T-cell (primary cell): ENCODE data around the gene MPHOSPH9. TPM values are rescaled to one million over a fixed set of nuclear protein-coding genes. Genes with fewer than 3 reads are reported as not detected.
A peak's percentile ranks its signal among the peaks of the same experiment; 100 is the strongest.

Experiments
- ATAC-seq, 4 experiments: fragments of 200-7000 bp in 3 of 4; fragments of 150-1000 bp in 1 of 4; cut with Tn5 transposase; replicated peaks in 1 of 4; 1 replicate in 3 of 4; 2 replicates in 1 of 4; pipeline ENCODE4 v1.10.0; 2021; ENCODE audit warnings: moderate library complexity in 3 of 4, mild to moderate bottlenecking in 2 of 4, moderate number of reproducible peaks in 1 of 4
- CTCF ChIA-PET, 2 donors: fragments of 300-600 bp; sonication (Branson Sonifier 250); formaldehyde crosslinking; loops; one replicate each; lab custom pipeline; 2022; ENCODE audit warnings: antibody characterized with exemption in 2 of 2; lab: Charles Lee
- POLR2A ChIA-PET, 2 donors: fragments of 300-600 bp; sonication (Branson Sonifier 250); formaldehyde crosslinking; loops; one replicate each; lab custom pipeline; 2022; ENCODE audit warnings: antibody characterized with exemption in 2 of 2; lab: Charles Lee
- DNase-seq, 35 experiments: peaks; one replicate each; pipeline versions ENCODE4 v3.0.0 to v3.0.0-alpha.2; 2013 to 2023
- H3K27ac ChIP-seq: one replicate; pipeline ENCODE4 v1.5.1; 2013; ENCODE audit warnings: low read length
- H3K27me3 ChIP-seq, 2 experiments: replicated peaks in 1 of 2; 1 replicate in 1 of 2; 2 replicates in 1 of 2; pipeline versions ENCODE4 v1.6.1 to v1.7.0; 2013; ENCODE audit warnings: low read length in 1 of 2, mixed read lengths in 1 of 2; ENCODE audit not compliant: control insufficient read depth in 2 of 2, insufficient read depth in 2 of 2; ENCODE audit errors: extremely low read depth in 1 of 2
- H3K36me3 ChIP-seq, 2 donors: 1 replicate in 1 of 2; 2 replicates in 1 of 2; pipeline versions ENCODE4 v1.6.1 to v1.7.0; 2013; ENCODE audit warnings: low read length in 1 of 2; ENCODE audit not compliant: control insufficient read depth in 2 of 2, insufficient read depth in 1 of 2; ENCODE audit errors: extremely low read depth in 1 of 2
- H3K4me1 ChIP-seq, 2 experiments: 1 replicate in 1 of 2; 2 replicates in 1 of 2; pipeline versions ENCODE4 v1.6.1 to v1.7.0; 2013; ENCODE audit warnings: low read length in 2 of 2, mixed read lengths in 1 of 2; ENCODE audit not compliant: insufficient read depth in 2 of 2, control insufficient read depth in 1 of 2; ENCODE audit errors: extremely low read depth in 1 of 2
- H3K4me3 ChIP-seq, 2 donors: 1 replicate in 1 of 2; 2 replicates in 1 of 2; pipeline versions ENCODE4 v1.5.1 to v1.7.0; 2013; ENCODE audit warnings: mild to moderate bottlenecking in 2 of 2, low read length in 1 of 2, moderate library complexity in 1 of 2; ENCODE audit not compliant: control insufficient read depth in 1 of 2; ENCODE audit errors: extremely low read depth in 1 of 2
- H3K9me3 ChIP-seq: 2 replicates; pipeline ENCODE4 v1.7.0; 2013
- H3K27ac Mint-ChIP-seq, 2 donors: one replicate each; pipeline ENCODE4 v1.8.0; 2020 to 2021; ENCODE audit warnings: mild to moderate bottlenecking in 2 of 2, mixed read lengths in 2 of 2
- H3K27me3 Mint-ChIP-seq, 2 donors: one replicate each; pipeline ENCODE4 v1.8.0; 2021 to 2022; ENCODE audit warnings: mixed read lengths in 2 of 2
- H3K36me3 Mint-ChIP-seq: one replicate; pipeline ENCODE4 v1.8.0; 2021; ENCODE audit warnings: mixed read lengths
- H3K4me1 Mint-ChIP-seq, 3 donors: one replicate each; pipeline ENCODE4 v1.8.0; 2020 to 2022; ENCODE audit warnings: mixed read lengths in 3 of 3, mild to moderate bottlenecking in 1 of 3
- H3K4me3 Mint-ChIP-seq, 3 donors: one replicate each; pipeline ENCODE4 v1.8.0; 2020 to 2022; ENCODE audit warnings: mild to moderate bottlenecking in 3 of 3, mixed read lengths in 3 of 3, moderate library complexity in 3 of 3
- H3K9me3 Mint-ChIP-seq, 3 donors: one replicate each; pipeline ENCODE4 v1.8.0; 2020 to 2022; ENCODE audit warnings: mixed read lengths in 3 of 3
- WGBS: methylation state at CpG from one replicate; pipeline ENCODE4 v1.1.5; 2013; ENCODE audit warnings: missing lambda C conversion rate; ENCODE audit not compliant: insufficient coverage; 5-methylcytosine and 5-hydroxymethylcytosine counted together
- total RNA-seq, 35 experiments: library from RNA in 6 of 35; stranded (reverse) in 6 of 35; fragments of 120-200 nt in 1 of 35; gene quantifications; one replicate each; pipeline versions ENCODE4 v1.2.1 to v1.2.4 and lab custom pipeline; 2013 to 2026

MPHOSPH9 gene
- total RNA-seq, 5 donors from 2014 or later (not counting 1 experiment from before 2014, with no cell fraction given) = 48.5 to 105 (median 56.3) TPM

- CTCF ChIA-PET = interaction anchor here (0.6 to 1.3 kb wide), 4 partner anchors 10 to 735 kb away, joined by 3 to 6 read pairs (median 4); no protein-coding TSS in a partner anchor
- no peaks in the 10 kb centered on the region for H3K4me1 ChIP-seq
- H3K9me3 Mint-ChIP-seq = no peaks in the 10 kb centered on the region
- H3K27ac Mint-ChIP-seq = no peak overlapping the region
- H3K27me3 Mint-ChIP-seq = no peaks in the 10 kb centered on the region
- 96% methylated on average over 5 of the region's 9 CpGs for whole genome bisulfite sequencing
- no peak overlapping the region for H3K4me3 Mint-ChIP-seq
- H3K9me3 ChIP-seq = no peaks in the 10 kb centered on the region
- H3K4me3 ChIP-seq = no peak overlapping the region
- no peaks in the 10 kb centered on the region for H3K27me3 ChIP-seq
- DNase-seq (no peak), ATAC-seq (no peak)
- no peak overlapping the region for H3K27ac ChIP-seq
- peaks cover 43% of the 10 kb centered on the region for H3K36me3 Mint-ChIP-seq
- peaks cover 3 to 54% of the 10 kb centered on the region in 2 donors for H3K36me3 ChIP-seq
- POLR2A ChIA-PET = no interaction called here
- H3K4me1 Mint-ChIP-seq = peaks cover 0 to 4% (median 0%) of the 10 kb centered on the region in 3 donors
These were observed 68.2 kb downstream of the MPHOSPH9 start for GRCh38 chr12:123164710-123165261.

GRCh38 chr12:123164222-123164621 lies 68.7 kb downstream of the MPHOSPH9 start:
- DNase-seq (no peak), ATAC-seq (no peak)
- H3K36me3 ChIP-seq = peaks cover 3 to 56% of the 10 kb centered on the region in 2 donors
- H3K27ac ChIP-seq = no peak overlapping the region
- WGBS = no CpG with 5 or more reads among the region's 3 CpGs
- Mint-ChIP-seq H3K27me3 (no peaks in the 10 kb centered on the region), H3K27ac (no peak overlapping the region), H3K9me3 (no peaks in the 10 kb centered on the region), H3K4me3 (no peak overlapping the region), H3K36me3 (peaks cover 43% of the 10 kb centered on the region), H3K4me1 (peaks cover 0 to 4% (median 0%) of the 10 kb centered on the region in 3 donors)
- H3K4me1 ChIP-seq = no peaks in the 10 kb centered on the region
- H3K4me3 ChIP-seq = no peak overlapping the region
- ChIA-PET CTCF (no interaction called here), POLR2A (no interaction called here)
- H3K9me3 ChIP-seq = no peaks in the 10 kb centered on the region
- H3K27me3 ChIP-seq = no peaks in the 10 kb centered on the region

GRCh38 chr12:123163227-123163626 lies 69.7 kb downstream of the MPHOSPH9 start:
- H3K36me3 Mint-ChIP-seq = peaks cover 43% of the 10 kb centered on the region
- WGBS = no CpG with 5 or more reads among the region's 3 CpGs
- CTCF ChIA-PET = no interaction called here

GRCh38 chr12:123160801-123161487 lies 72.0 kb downstream of the MPHOSPH9 start:
- Mint-ChIP-seq H3K4me3 (no peak overlapping the region), H3K27me3 (no peaks in the 10 kb centered on the region), H3K9me3 (no peaks in the 10 kb centered on the region), H3K27ac (peak overlapping the region in 1 of 2 donors; percentile 1), H3K36me3 (peaks cover 35% of the 10 kb centered on the region), H3K4me1 (no peaks in the 10 kb centered on the region)
- Histone ChIP-seq H3K4me3 (no peak overlapping the region), H3K27ac (no peak overlapping the region), H3K9me3 (no peaks in the 10 kb centered on the region), H3K27me3 (no peaks in the 10 kb centered on the region), H3K4me1 (no peaks in the 10 kb centered on the region), H3K36me3 (peaks cover 0 to 46% of the 10 kb centered on the region in 2 donors)
- ChIA-PET CTCF (interaction anchor here in 1 of 2 donors (0.5 kb wide), 1 partner anchor 663 kb away, joined by 4 read pairs; no protein-coding TSS in a partner anchor), POLR2A (no interaction called here)
- DNase-seq = no peak
- ATAC-seq = no peak
- no CpG with 5 or more reads among the region's 11 CpGs for WGBS

More at GRCh38 chr12:123163227-123163626, 69.7 kb downstream of the MPHOSPH9 start:
- H3K4me1 ChIP-seq = no peaks in the 10 kb centered on the region
- DNase-seq = no peak
- peak overlapping the region in 1 of 2 donors; percentile 37 for H3K27ac Mint-ChIP-seq
- H3K27me3 ChIP-seq = no peaks in the 10 kb centered on the region
- no peak overlapping the region for H3K4me3 Mint-ChIP-seq
- no peaks in the 10 kb centered on the region for H3K9me3 Mint-ChIP-seq
- peaks cover 0 to 4% (median 0%) of the 10 kb centered on the region in 3 donors for H3K4me1 Mint-ChIP-seq
- peaks cover 3 to 57% of the 10 kb centered on the region in 2 donors for H3K36me3 ChIP-seq
- POLR2A ChIA-PET = interaction anchor here (0.5 to 0.7 kb wide), 3 partner anchors 61 to 112 kb away, joined by 3 read pairs; no protein-coding TSS in a partner anchor
- no peak for ATAC-seq
- H3K27me3 Mint-ChIP-seq = no peaks in the 10 kb centered on the region
- no peak overlapping the region for H3K27ac ChIP-seq
- no peaks in the 10 kb centered on the region for H3K9me3 ChIP-seq
- no peak overlapping the region for H3K4me3 ChIP-seq

- H3K27ac Mint-ChIP-seq = peak overlapping the region in 1 of 2 donors; percentile 11
- H3K36me3 Mint-ChIP-seq = peaks cover 3% of the 10 kb centered on the region
- Histone ChIP-seq H3K27me3 (peaks cover 0 to 11% of the 10 kb centered on the region in 2 experiments), H3K9me3 (no peaks in the 10 kb centered on the region), H3K36me3 (peaks cover 0 to 8% of the 10 kb centered on the region in 2 donors), H3K4me1 (peaks cover 6 to 27% of the 10 kb centered on the region in 2 experiments), H3K4me3 (no peak overlapping the region), H3K27ac (no peak overlapping the region)
- POLR2A ChIA-PET = interaction anchor here in 1 of 2 donors (0.5 to 0.7 kb wide), 3 partner anchors 23 to 256 kb away, joined by 5 to 14 read pairs (median 6); partner anchors contain the start of gene MPHOSPH9
- H3K4me1 Mint-ChIP-seq = peaks cover 12 to 28% (median 23%) of the 10 kb centered on the region in 3 donors
- no peaks in the 10 kb centered on the region for H3K27me3 Mint-ChIP-seq
- WGBS = no CpG with 5 or more reads among the region's 2 CpGs
- H3K4me3 Mint-ChIP-seq = no peak overlapping the region
- ATAC-seq (no peak), DNase-seq (no peak)
- no peaks in the 10 kb centered on the region for H3K9me3 Mint-ChIP-seq
- CTCF ChIA-PET = interaction anchor here (0.6 to 0.9 kb wide), 8 partner anchors 12 to 1067 kb away, joined by 3 to 8 read pairs (median 3); no protein-coding TSS in a partner anchor
These were observed 79.0 kb downstream of the MPHOSPH9 start for GRCh38 chr12:123153906-123154305.

GRCh38 chr12:123152833-123153232 lies 80.1 kb downstream of the MPHOSPH9 start:
- CTCF ChIA-PET = interaction anchor here (0.5 to 0.8 kb wide), 3 partner anchors 27 to 318 kb away, joined by 3 to 8 read pairs (median 6); partner anchors contain the start of gene HIP1R (in 1 of the 2)
- H3K4me1 ChIP-seq = peaks cover 9 to 33% of the 10 kb centered on the region in 2 experiments
- WGBS = no CpG with 5 or more reads among the region's 3 CpGs
- H3K4me3 ChIP-seq = no peak overlapping the region
- H3K27ac ChIP-seq = no peak overlapping the region
- Mint-ChIP-seq H3K9me3 (no peaks in the 10 kb centered on the region), H3K27ac (no peak overlapping the region), H3K4me1 (peaks cover 23 to 38% (median 33%) of the 10 kb centered on the region in 3 donors), H3K36me3 (peaks cover 3% of the 10 kb centered on the region), H3K4me3 (peak overlapping the region; percentile 77 to 84 (median 79)), H3K27me3 (no peaks in the 10 kb centered on the region)
- H3K9me3 ChIP-seq = no peaks in the 10 kb centered on the region
- peaks cover 0 to 11% of the 10 kb centered on the region in 2 experiments for H3K27me3 ChIP-seq
- DNase-seq = no peak
- POLR2A ChIA-PET = interaction anchor here in 1 of 2 donors (0.7 kb wide), 1 partner anchor 33 kb away, joined by 3 read pairs; no protein-coding TSS in a partner anchor
- no peak for ATAC-seq
- peaks cover 0 to 5% of the 10 kb centered on the region in 2 donors for H3K36me3 ChIP-seq
